Measurements from ENCODE around the gene ADAMTS20. TPM values are rescaled to one million over a fixed set of nuclear protein-coding genes. Genes with fewer than 3 reads are reported as not detected.

ADAMTS20 gene
- total RNA-seq, 4 donors from 2014 or later = not detected

- no peak for DNase-seq
- no peak overlapping the region for H3K4me3 ChIP-seq
- TF ChIP-seq POLR2A (IDR thresholded peaks at IDR 0.05) (no peak), CTCF (IDR thresholded peaks at IDR 0.05) (peak in 3 of 6 experiments; percentile 26 to 31 (median 30))
- no peaks in the 10 kb centered on the region for H3K27me3 ChIP-seq
- no peaks in the 10 kb centered on the region for H3K36me3 ChIP-seq
- H3K27ac ChIP-seq = no peak overlapping the region
- no peaks in the 10 kb centered on the region for H3K9me3 ChIP-seq
- H3K4me1 ChIP-seq = no peaks in the 10 kb centered on the region
Observed at GRCh38 chr12:43336962-43337555, 214.9 kb downstream of the ADAMTS20 start.

GRCh38 chr12:43333644-43334043 lies 218.4 kb downstream of the ADAMTS20 start:
- Histone ChIP-seq H3K4me3 (no peak overlapping the region), H3K36me3 (no peaks in the 10 kb centered on the region), H3K4me1 (no peaks in the 10 kb centered on the region), H3K27me3 (no peaks in the 10 kb centered on the region), H3K27ac (no peak overlapping the region), H3K9me3 (no peaks in the 10 kb centered on the region)
- no peak for DNase-seq
- TF ChIP-seq POLR2A (IDR thresholded peaks at IDR 0.05) (no peak), CTCF (IDR thresholded peaks at IDR 0.05) (no peak)

GRCh38 chr12:43332977-43333640 lies 218.9 kb downstream of the ADAMTS20 start:
- H3K4me3 ChIP-seq = no peak overlapping the region
- TF ChIP-seq POLR2A (IDR thresholded peaks at IDR 0.05) (no peak), CTCF (IDR thresholded peaks at IDR 0.05) (no peak)
- no peaks in the 10 kb centered on the region for H3K4me1 ChIP-seq
- no peaks in the 10 kb centered on the region for H3K27me3 ChIP-seq
- H3K36me3 ChIP-seq = no peaks in the 10 kb centered on the region
- no peak for DNase-seq
- H3K9me3 ChIP-seq = no peaks in the 10 kb centered on the region
- no peak overlapping the region for H3K27ac ChIP-seq

GRCh38 chr12:43331935-43332334 lies 220.1 kb downstream of the ADAMTS20 start:
- Histone ChIP-seq H3K36me3 (no peaks in the 10 kb centered on the region), H3K9me3 (no peaks in the 10 kb centered on the region), H3K27ac (no peak overlapping the region), H3K27me3 (no peaks in the 10 kb centered on the region), H3K4me3 (no peak overlapping the region), H3K4me1 (no peaks in the 10 kb centered on the region)
- DNase-seq = no peak
- no peak for TF ChIP-seq CTCF (IDR thresholded peaks at IDR 0.05)

GRCh38 chr12:43329375-43329774 lies 222.6 kb downstream of the ADAMTS20 start:
- H3K9me3 ChIP-seq = no peaks in the 10 kb centered on the region
- TF ChIP-seq POLR2A (IDR thresholded peaks at IDR 0.05) = no peak
- no peak for TF ChIP-seq CTCF (IDR thresholded peaks at IDR 0.05)
- H3K27ac ChIP-seq = no peak overlapping the region
- H3K4me3 ChIP-seq = no peak overlapping the region
- H3K27me3 ChIP-seq = no peaks in the 10 kb centered on the region
- no peak for DNase-seq
- H3K36me3 ChIP-seq = no peaks in the 10 kb centered on the region
- no peaks in the 10 kb centered on the region for H3K4me1 ChIP-seq

All from Peyer's patch (tissue), 4 donors.